ENCODE results near the gene BAIAP2L1. TPM values are rescaled to one million over a fixed set of nuclear protein-coding genes. Genes with fewer than 3 reads are reported as not detected.

Gene BAIAP2L1
- total RNA-seq, 4 donors from 2014 or later = 0.85 to 3.2 (median 2.2) TPM

- TF ChIP-seq CTCF (IDR thresholded peaks at IDR 0.05; ENCODE audit: low read depth) = no peak
Measured at GRCh38 chr7:98291717-98292116, 109.2 kb downstream of the BAIAP2L1 start.

- no peak for TF ChIP-seq CTCF (IDR thresholded peaks at IDR 0.05; ENCODE audit: low read depth)
Measured at GRCh38 chr7:98289333-98289875, 111.5 kb downstream of the BAIAP2L1 start.

GRCh38 chr7:98288064-98288823, 112.6 kb downstream of the BAIAP2L1 start:
- no peak for TF ChIP-seq CTCF (IDR thresholded peaks at IDR 0.05; ENCODE audit: low read depth)

GRCh38 chr7:98287486-98287959, 113.4 kb downstream of the BAIAP2L1 start:
- TF ChIP-seq CTCF (IDR thresholded peaks at IDR 0.05; ENCODE audit: low read depth) = no peak

- no peak for TF ChIP-seq CTCF (IDR thresholded peaks at IDR 0.05; ENCODE audit: low read depth)
Measured at GRCh38 chr7:98286701-98287485, 114.0 kb downstream of the BAIAP2L1 start.

GRCh38 chr7:98286093-98286539, 114.8 kb downstream of the BAIAP2L1 start:
- no peak for TF ChIP-seq CTCF (IDR thresholded peaks at IDR 0.05; ENCODE audit: low read depth)

Data from subcutaneous adipose tissue (tissue), 4 donors.